ENCODE measurements around the gene GSC.

DNA sequence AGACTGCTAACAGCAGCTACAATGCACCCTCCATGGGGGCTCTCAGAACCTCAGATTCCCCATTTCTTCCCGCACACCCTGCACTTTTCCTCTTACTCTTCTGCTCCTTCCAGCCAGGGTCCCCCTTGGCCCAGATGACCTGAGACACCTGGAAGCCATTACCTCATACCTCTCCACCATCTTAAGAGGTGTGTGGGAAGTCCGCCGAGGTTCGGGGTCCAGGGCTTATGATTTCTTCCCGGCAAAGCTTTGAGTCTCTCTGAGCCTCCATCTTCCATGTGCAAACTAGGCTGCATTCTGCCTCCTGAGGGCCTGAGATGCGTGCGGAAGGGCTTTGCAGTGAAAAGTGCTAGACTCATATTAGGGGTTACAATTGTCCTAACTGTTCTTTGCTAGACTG, 5.3 kb downstream of the GSC start:
- TF ChIP-seq, protein P1, sequence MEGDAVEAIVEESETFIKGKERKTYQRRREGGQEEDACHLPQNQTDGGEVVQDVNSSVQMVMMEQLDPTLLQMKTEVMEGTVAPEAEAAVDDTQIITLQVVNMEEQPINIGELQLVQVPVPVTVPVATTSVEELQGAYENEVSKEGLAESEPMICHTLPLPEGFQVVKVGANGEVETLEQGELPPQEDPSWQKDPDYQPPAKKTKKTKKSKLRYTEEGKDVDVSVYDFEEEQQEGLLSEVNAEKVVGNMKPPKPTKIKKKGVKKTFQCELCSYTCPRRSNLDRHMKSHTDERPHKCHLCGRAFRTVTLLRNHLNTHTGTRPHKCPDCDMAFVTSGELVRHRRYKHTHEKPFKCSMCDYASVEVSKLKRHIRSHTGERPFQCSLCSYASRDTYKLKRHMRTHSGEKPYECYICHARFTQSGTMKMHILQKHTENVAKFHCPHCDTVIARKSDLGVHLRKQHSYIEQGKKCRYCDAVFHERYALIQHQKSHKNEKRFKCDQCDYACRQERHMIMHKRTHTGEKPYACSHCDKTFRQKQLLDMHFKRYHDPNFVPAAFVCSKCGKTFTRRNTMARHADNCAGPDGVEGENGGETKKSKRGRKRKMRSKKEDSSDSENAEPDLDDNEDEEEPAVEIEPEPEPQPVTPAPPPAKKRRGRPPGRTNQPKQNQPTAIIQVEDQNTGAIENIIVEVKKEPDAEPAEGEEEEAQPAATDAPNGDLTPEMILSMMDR (IDR thresholded peaks at IDR 0.05 in 8 of 11, conservative IDR thresholded peaks at IDR 0.05 in 3 of 11), result no peak
- TF ChIP-seq POLR2AphosphoS5 (IDR thresholded peaks at IDR 0.05) (no peak), POLR2A (IDR thresholded peaks at IDR 0.05) (no peak)

All from spleen (tissue), 7 donors.